A673 (cell line): Measurements from ENCODE around the gene BTNL8. TPM values are rescaled to one million over a fixed set of nuclear protein-coding genes. Genes with fewer than 3 reads are reported as not detected.

Experiments used
- BruUV-seq: library from RNA; stranded (reverse); fragments of 400-500 nt; replicated peaks from 2 replicates; lab custom pipeline; 2021; lab: Mats Ljungman, UMichigan
- CTCF ChIA-PET: fragments of 300-600 bp; sonication (Branson Sonifier 250); formaldehyde crosslinking; loops from one replicate; lab custom pipeline; 2022; ENCODE audit warnings: antibody characterized with exemption; lab: Charles Lee
- POLR2A ChIA-PET: fragments of 300-600 bp; sonication (Branson Sonifier 250); formaldehyde crosslinking; loops from one replicate; lab custom pipeline; 2022; ENCODE audit warnings: antibody characterized with exemption; ENCODE audit not compliant: low non-redundant PET; lab: Charles Lee
- DNase-seq: peaks from one replicate; pipeline ENCODE4 v3.0.0-alpha.2; 2015; ENCODE audit warnings: low spot score
- H3K27ac ChIP-seq: fragments of 200-600 bp; sonication (generic); 2 replicates; pipeline ENCODE4 v1.5.1; 2016; ENCODE audit warnings: mixed run types, low read depth, mild to moderate bottlenecking, mixed read lengths, antibody characterized with exemption, low read length; ENCODE audit not compliant: poor library complexity, severe bottlenecking
- H3K27me3 ChIP-seq: fragments of 200-600 bp; sonication (generic); replicated peaks from 2 replicates; pipeline ENCODE4 v1.6.1; 2017; ENCODE audit warnings: mixed run types, low read depth, mild to moderate bottlenecking, mixed read lengths, antibody characterized with exemption, low read length; ENCODE audit not compliant: insufficient read depth, poor library complexity
- H3K36me3 ChIP-seq: fragments of 200-600 bp; sonication (generic); 2 replicates; pipeline ENCODE4 v1.6.1; 2016; ENCODE audit warnings: mixed run types, mild to moderate bottlenecking, mixed read lengths, antibody characterized with exemption, low read length; ENCODE audit not compliant: insufficient read depth, poor library complexity, severe bottlenecking
- H3K4me1 ChIP-seq: fragments of 200-600 bp; sonication (generic); 2 replicates; pipeline ENCODE4 v1.6.1; 2017; ENCODE audit warnings: mixed run types, mild to moderate bottlenecking, mixed read lengths, antibody characterized with exemption, low read length; ENCODE audit not compliant: insufficient read depth, poor library complexity, severe bottlenecking
- H3K4me3 ChIP-seq: fragments of 200-600 bp; sonication (generic); 2 replicates; pipeline ENCODE4 v1.5.1; 2016; ENCODE audit warnings: low read depth, mixed run types, mild to moderate bottlenecking, mixed read lengths, low read length; ENCODE audit not compliant: poor library complexity, severe bottlenecking
- H3K9me3 ChIP-seq: fragments of 200-600 bp; sonication (generic); 2 replicates; pipeline ENCODE4 v1.6.1; 2016; ENCODE audit warnings: mixed run types, low read depth, mild to moderate bottlenecking, mixed read lengths, antibody characterized with exemption, low read length; ENCODE audit not compliant: poor library complexity, severe bottlenecking
- CTCF ChIP-seq: fragments of 300-800, 200-600 bp; sonication (generic); conservative IDR thresholded peaks from 2 replicates; pipeline ENCODE4 v1.5.1; 2017; ENCODE audit warnings: low read depth, mild to moderate bottlenecking, antibody characterized with exemption, low read length, moderate library complexity, mixed read lengths
- EZH2 ChIP-seq: fragments of 200-600 bp; sonication (generic); IDR thresholded peaks from 2 replicates; pipeline ENCODE4 v1.6.1; 2017; ENCODE audit warnings: borderline replicate concordance, low read depth, mild to moderate bottlenecking, mixed read lengths, antibody characterized with exemption, low read length; ENCODE audit not compliant: poor library complexity, severe bottlenecking
- intact Hi-C: fragments of 100-400 bp; cut with micrococcal nuclease; formaldehyde crosslinking; loops from one replicate; pipeline ENCODE4 v1.10.0; 2022; ENCODE audit not compliant: unreplicated experiment
- total RNA-seq: library from RNA; stranded (reverse); gene quantifications from 2 replicates; pipeline ENCODE4 v1.2.3, GENCODE V29; 2021

The BTNL8 gene
- total RNA-seq, 1 experiment from 2014 or later = not detected

DNA sequence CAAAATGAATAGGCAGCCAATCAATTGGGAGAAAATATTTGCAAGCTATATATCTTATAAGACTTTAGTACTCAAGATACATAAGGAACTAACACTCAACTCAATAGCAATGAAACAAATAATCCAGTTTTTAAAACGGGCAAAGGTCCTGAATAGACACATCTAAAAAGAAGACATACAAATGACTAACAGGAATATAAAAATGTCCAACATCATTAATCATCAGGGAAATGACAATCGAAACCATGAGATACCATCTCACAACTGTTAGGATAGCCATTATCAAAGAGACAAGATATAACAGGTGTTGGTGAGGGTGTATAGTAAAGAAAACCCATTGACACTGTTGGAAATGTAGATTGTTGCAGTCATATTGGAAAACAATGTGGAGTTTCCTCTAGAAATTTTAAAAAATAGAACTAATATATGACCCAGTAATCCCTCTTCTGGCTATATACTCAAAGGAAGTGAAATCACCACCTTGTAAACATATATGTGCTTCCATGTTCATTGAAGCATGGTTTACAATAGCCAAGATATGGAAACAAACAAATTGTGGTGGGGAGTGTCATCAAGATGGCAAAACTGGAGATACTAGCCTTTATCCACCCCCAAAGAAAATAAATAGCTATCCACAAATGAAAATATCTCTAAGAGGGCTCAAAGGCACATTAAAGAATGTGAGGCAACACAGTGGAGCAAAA is 75.8 kb downstream of the BTNL8 start:
- TF ChIP-seq EZH2 (no peak), CTCF (no peak)
- intact Hi-C loops = no loop called here
- H3K27me3 ChIP-seq = peaks cover 26% of the 10 kb centered on the region
- ChIA-PET POLR2A (interaction anchor here (0.6 kb wide), 1 partner anchor 103 kb away, joined by 4 read pairs; no protein-coding TSS in a partner anchor), CTCF (no interaction called here)
- no peak for DNase-seq
- H3K4me1 ChIP-seq = no peaks in the 10 kb centered on the region
- no TSS peak for BruUV-seq
- H3K9me3 ChIP-seq = peaks cover 6% of the 10 kb centered on the region
- no peak overlapping the region for H3K4me3 ChIP-seq
- no peak overlapping the region for H3K27ac ChIP-seq
- H3K36me3 ChIP-seq = no peaks in the 10 kb centered on the region

DNA sequence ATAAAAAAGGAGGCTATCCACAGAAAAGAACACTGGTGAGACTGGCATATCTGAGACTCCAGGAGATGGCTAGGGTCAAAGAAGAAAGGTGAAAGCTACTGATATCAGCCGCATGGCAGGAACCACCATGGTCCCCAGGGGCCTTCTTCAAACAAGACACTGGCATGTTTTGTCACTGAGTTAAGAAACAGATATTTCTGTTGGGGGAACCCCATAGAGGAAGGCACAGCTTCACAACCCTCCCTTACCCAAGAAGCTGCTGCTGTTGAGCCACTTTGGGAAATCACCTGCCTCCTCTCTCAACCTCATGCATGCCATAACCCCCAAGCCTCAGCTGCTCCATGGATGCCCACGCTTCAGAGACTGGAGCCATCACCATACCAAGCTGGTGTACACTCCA is 76.4 kb downstream of the BTNL8 start:
- Histone ChIP-seq H3K36me3 (no peaks in the 10 kb centered on the region), H3K27me3 (peaks cover 32% of the 10 kb centered on the region), H3K9me3 (peaks cover 6% of the 10 kb centered on the region), H3K4me3 (no peak overlapping the region), H3K4me1 (no peaks in the 10 kb centered on the region), H3K27ac (no peak overlapping the region)
- ChIA-PET CTCF (no interaction called here), POLR2A (no interaction called here)
- TF ChIP-seq EZH2 (no peak), CTCF (no peak)
- intact Hi-C loops = no loop called here
- BruUV-seq = no TSS peak
- no peak for DNase-seq

DNA sequence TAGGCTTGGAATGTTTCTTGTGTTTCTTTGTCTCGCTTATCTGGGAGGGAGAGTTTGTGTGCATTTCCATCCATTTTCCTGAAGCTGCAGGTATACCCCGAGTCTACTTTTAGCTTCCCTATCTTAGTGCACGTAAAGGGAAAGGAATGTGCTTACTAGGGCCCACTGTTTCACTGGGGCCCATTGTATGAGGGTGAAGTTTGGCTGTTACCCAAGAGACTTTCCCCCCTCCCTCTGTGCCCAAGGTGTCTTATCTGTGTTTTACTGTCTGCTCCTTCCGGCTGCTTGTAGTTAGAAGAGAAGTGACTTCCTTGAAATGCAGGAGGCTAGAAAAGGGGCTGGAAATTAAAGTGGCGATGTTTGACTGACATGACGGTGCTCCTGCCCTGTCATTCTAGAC is 77.6 kb downstream of the BTNL8 start:
- no peak for TF ChIP-seq EZH2
- no peak for TF ChIP-seq CTCF
- no peak overlapping the region for H3K4me3 ChIP-seq
- no peak for DNase-seq
- CTCF ChIA-PET = no interaction called here
- POLR2A ChIA-PET = no interaction called here
- H3K36me3 ChIP-seq = no peaks in the 10 kb centered on the region
- no TSS peak for BruUV-seq
- peaks cover 32% of the 10 kb centered on the region for H3K27me3 ChIP-seq
- no peaks in the 10 kb centered on the region for H3K4me1 ChIP-seq
- intact Hi-C loops = no loop called here
- peaks cover 6% of the 10 kb centered on the region for H3K9me3 ChIP-seq
- no peak overlapping the region for H3K27ac ChIP-seq
